CD4-positive, CD25-positive, alpha-beta regulatory T cell (primary cell): ENCODE results near the gene GABBR2. TPM values are rescaled to one million over a fixed set of nuclear protein-coding genes. Genes with fewer than 3 reads are reported as not detected.

ENCODE experiments used
- ATAC-seq, 2 donors: fragments of 150-1000 bp; cut with Tn5 transposase; one replicate each; pipeline ENCODE4 v1.10.0; 2021; ENCODE audit warnings: low read depth in 2 of 2, moderate number of reproducible peaks in 2 of 2, moderate library complexity in 1 of 2
- DNase-seq, 3 donors: peaks; one replicate each; pipeline versions ENCODE4 v3.0.0 to v3.0.0-alpha.2; 2012 to 2022; ENCODE audit warnings: mixed read lengths in 1 of 3
- H3K27ac ChIP-seq: one replicate; pipeline ENCODE4 v1.7.0; 2013; ENCODE audit warnings: mild to moderate bottlenecking, low read length; ENCODE audit not compliant: insufficient read depth, poor library complexity, severe bottlenecking
- H3K27me3 ChIP-seq: one replicate; pipeline ENCODE4 v1.7.0; 2013; ENCODE audit warnings: low read length; ENCODE audit not compliant: control insufficient read depth, insufficient read depth
- H3K36me3 ChIP-seq: one replicate; pipeline ENCODE4 v1.7.0; 2013; ENCODE audit warnings: mild to moderate bottlenecking, low read length, moderate library complexity; ENCODE audit not compliant: control insufficient read depth, insufficient read depth
- H3K4me1 ChIP-seq: 2 replicates; pipeline ENCODE4 v1.7.0; 2013; ENCODE audit warnings: mild to moderate bottlenecking, low read length; ENCODE audit not compliant: insufficient read depth, control insufficient read depth, poor library complexity, severe bottlenecking
- H3K4me3 ChIP-seq: one replicate; pipeline ENCODE4 v1.7.0; 2013; ENCODE audit warnings: low read depth, mild to moderate bottlenecking, low read length, moderate library complexity
- H3K9me3 ChIP-seq, 2 experiments: 1 replicate in 1 of 2; 2 replicates in 1 of 2; pipeline ENCODE4 v1.7.0; 2013; ENCODE audit warnings: low read length in 2 of 2, mild to moderate bottlenecking in 1 of 2, moderate library complexity in 1 of 2; ENCODE audit not compliant: control insufficient read depth in 2 of 2
- H3K27ac Mint-ChIP-seq, 3 donors: one replicate each; pipeline ENCODE4 v1.8.0; 2020 to 2022; ENCODE audit warnings: mild to moderate bottlenecking in 3 of 3, mixed read lengths in 3 of 3, moderate library complexity in 2 of 3
- H3K27me3 Mint-ChIP-seq: one replicate; pipeline ENCODE4 v1.8.0; 2022; ENCODE audit warnings: mild to moderate bottlenecking, mixed read lengths
- H3K36me3 Mint-ChIP-seq: one replicate; pipeline ENCODE4 v1.8.0; 2020; ENCODE audit warnings: mixed read lengths
- H3K4me1 Mint-ChIP-seq, 4 donors: one replicate each; pipeline ENCODE4 v1.8.0; 2020 to 2022; ENCODE audit warnings: mixed read lengths in 4 of 4, mild to moderate bottlenecking in 1 of 4
- H3K4me3 Mint-ChIP-seq, 4 donors: one replicate each; pipeline ENCODE4 v1.8.0; 2020 to 2022; ENCODE audit warnings: mild to moderate bottlenecking in 4 of 4, mixed read lengths in 4 of 4, moderate library complexity in 3 of 4
- H3K9me3 Mint-ChIP-seq, 7 donors: one replicate each; pipeline ENCODE4 v1.8.0; 2020 to 2022; ENCODE audit warnings: mixed read lengths in 7 of 7, mild to moderate bottlenecking in 3 of 7, moderate library complexity in 2 of 7
- polyA plus RNA-seq, 4 donors: library from polyadenylated mRNA; unstranded; fragments of 300-500 nt; fragmentation: Illumina TruSeq; gene quantifications; one replicate each; pipeline ENCODE4 v1.2.3, GENCODE V29; 2021
- total RNA-seq: library from RNA; stranded (reverse); gene quantifications from one replicate; pipeline ENCODE4 v1.2.3, GENCODE V29; 2022

Gene GABBR2
- total and polyA plus RNA-seq, 5 donors from 2014 or later, result not detected

DNA sequence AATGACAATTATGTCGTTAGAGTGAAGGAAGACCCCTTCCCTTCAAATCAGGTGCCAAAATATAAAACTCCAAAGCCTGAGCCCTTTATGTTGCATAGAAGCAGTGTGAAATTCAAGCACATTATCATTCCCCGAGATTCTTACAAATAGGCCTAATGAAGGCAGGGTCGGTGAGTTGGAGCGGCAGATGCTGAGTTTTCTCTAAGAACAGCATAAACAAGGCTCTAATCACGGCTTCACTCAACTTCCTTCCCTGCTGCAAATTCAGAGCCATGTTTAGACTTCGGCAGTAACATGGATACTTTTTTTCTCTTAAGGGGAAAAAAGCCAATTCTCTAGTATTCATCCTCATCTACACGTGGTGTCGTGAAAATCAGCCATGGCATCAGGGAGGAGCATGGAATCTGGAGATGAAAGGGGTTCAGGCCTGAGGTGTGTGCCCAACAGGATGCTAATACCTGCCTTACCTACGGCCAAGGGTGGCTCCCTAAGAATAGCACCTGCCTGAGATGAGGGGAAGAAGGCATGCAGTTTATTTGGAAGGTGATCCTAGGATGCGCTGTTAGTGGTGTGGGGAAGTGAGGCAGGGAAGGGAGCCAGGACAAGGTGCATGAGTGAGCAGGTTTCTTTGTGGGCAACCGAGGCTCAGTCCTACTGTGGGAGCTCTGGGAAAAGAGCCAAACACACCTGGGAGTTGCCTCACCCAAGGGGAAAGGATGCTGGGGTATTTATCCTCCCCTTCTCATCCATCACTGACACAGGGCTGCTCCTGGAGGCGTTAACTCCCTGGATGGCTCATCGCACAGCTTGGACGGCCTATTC lies 306.5 kb downstream of the GABBR2 start:
- Mint-ChIP-seq H3K27me3 (no peaks in the 10 kb centered on the region), H3K9me3 (peaks cover 0 to 3% (median 0%) of the 10 kb centered on the region in 7 donors), H3K36me3 (no peaks in the 10 kb centered on the region), H3K4me3 (no peak overlapping the region), H3K4me1 (no peaks in the 10 kb centered on the region), H3K27ac (no peak overlapping the region)
- no peak for ATAC-seq
- no peaks in the 10 kb centered on the region for H3K9me3 ChIP-seq
- H3K4me1 ChIP-seq, result no peaks in the 10 kb centered on the region
- no peak overlapping the region for H3K27ac ChIP-seq
- H3K27me3 ChIP-seq, result peaks cover 2% of the 10 kb centered on the region
- H3K4me3 ChIP-seq, result no peak overlapping the region
- DNase-seq, result no peak
- no peaks in the 10 kb centered on the region for H3K36me3 ChIP-seq

DNA sequence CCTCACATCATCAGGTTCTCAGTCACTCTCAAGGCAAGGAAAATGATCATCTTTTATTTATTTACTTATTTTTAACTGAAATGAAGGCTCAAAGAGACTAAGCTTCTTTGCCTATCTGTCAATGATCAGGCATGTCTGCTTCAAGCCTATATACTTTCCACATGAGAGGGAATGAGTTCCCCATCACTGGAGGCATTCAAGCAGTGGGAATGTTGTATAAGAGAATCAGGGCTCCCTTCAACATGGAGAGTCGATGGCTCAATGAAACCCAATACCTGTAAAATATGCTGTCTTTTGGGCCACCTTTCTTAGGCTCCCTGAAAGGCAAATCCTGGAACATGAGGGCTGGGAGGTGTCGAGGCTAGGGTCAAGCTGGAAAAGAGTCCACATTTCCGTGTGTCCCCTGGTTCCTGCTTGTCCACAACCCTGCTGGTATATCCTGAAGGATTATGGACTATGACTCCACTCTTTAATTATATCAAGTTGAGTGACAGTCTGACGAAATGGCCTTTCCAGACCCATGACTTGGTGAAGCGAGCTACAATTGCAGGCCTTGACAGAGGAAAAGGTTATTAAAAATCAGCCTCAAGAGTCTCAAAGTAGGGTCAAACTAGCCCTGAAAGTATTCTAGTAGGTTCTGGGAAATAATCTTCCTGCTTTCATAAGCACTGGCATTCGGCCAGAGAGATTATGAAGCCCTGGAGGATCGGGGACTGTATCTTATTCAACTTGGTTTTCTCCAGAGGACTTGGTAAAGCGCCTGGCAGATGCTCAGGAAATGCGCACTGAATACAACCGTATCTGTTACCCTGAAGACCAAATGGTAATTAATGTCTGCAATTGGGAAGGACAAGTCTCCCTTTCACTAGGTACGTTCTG lies 307.4 kb downstream of the GABBR2 start:
- Mint-ChIP-seq H3K36me3 (no peaks in the 10 kb centered on the region), H3K4me1 (no peaks in the 10 kb centered on the region), H3K27me3 (no peaks in the 10 kb centered on the region), H3K9me3 (peaks cover 0 to 3% (median 0%) of the 10 kb centered on the region in 7 donors), H3K27ac (no peak overlapping the region), H3K4me3 (no peak overlapping the region)
- H3K9me3 ChIP-seq, result no peaks in the 10 kb centered on the region
- ATAC-seq (no peak), DNase-seq (no peak)
- H3K27ac ChIP-seq, result no peak overlapping the region
- H3K4me3 ChIP-seq, result no peak overlapping the region
- no peaks in the 10 kb centered on the region for H3K36me3 ChIP-seq
- peaks cover 2% of the 10 kb centered on the region for H3K27me3 ChIP-seq
- H3K4me1 ChIP-seq, result no peaks in the 10 kb centered on the region

DNA sequence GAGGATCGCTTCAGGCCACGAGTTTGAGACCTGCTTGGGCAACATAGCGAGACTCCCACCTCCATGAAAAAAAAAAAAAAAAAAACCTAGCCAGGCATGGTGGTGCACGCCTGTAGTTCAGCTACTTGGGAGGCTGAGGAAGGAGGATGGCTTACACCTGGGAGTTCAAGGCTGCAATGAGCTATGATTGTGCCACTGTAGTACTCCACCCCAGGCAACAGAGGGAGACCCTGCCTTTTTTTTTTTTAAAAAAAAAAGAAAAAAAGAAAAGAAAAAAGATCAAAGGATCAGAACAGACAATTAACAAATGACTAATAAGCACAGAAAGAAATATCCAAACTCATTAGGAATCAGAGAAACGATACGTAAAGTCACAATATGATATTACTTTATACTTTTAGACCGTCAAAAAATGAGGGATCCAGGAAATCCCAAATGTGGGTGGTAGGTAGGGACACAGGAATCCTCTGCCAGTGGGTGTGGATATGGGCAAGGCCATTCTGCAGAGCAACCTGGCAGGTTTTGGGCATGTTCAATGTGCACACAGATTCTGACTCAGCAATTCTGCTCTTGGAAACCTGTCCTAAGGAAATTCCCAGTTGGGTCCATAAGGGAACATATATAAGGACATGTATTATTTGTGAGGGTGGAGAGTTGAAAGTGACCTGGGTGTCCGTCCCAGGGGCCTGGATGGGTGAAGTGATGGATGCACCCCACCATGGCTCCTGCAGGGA lies 308.6 kb downstream of the GABBR2 start:
- Mint-ChIP-seq H3K4me1 (no peaks in the 10 kb centered on the region), H3K27me3 (peaks cover 6% of the 10 kb centered on the region), H3K4me3 (no peak overlapping the region), H3K36me3 (no peaks in the 10 kb centered on the region), H3K9me3 (peaks cover 0 to 3% (median 0%) of the 10 kb centered on the region in 7 donors), H3K27ac (no peak overlapping the region)
- Histone ChIP-seq H3K27ac (no peak overlapping the region), H3K4me3 (no peak overlapping the region), H3K9me3 (no peaks in the 10 kb centered on the region), H3K36me3 (no peaks in the 10 kb centered on the region), H3K27me3 (peaks cover 2% of the 10 kb centered on the region), H3K4me1 (no peaks in the 10 kb centered on the region)
- no peak for DNase-seq
- ATAC-seq, result no peak

DNA sequence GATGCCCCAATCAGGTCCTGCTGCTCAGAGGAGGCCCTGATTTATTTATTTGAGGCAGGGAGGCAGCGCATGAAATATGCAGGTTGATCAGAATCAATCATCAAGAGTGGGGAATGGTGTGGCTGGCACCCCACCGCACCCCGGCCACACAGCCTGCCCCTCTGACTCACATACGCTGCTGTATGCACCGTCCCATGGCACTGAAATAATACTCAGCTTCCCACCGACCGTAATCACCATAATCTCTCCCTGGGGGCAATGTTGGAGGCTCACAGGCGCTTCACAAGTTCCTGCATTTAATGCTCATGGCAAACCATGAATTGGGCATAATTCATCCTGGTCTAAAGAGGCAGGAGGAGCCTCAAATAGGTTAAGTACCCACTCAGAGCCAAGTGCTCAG lies 312.1 kb downstream of the GABBR2 start:
- Histone ChIP-seq H3K27me3 (no peaks in the 10 kb centered on the region), H3K4me3 (no peak overlapping the region), H3K27ac (no peak overlapping the region), H3K9me3 (no peaks in the 10 kb centered on the region), H3K36me3 (no peaks in the 10 kb centered on the region), H3K4me1 (peaks cover 8% of the 10 kb centered on the region)
- no peak for ATAC-seq
- Mint-ChIP-seq H3K4me3 (no peak overlapping the region), H3K9me3 (peaks cover 0 to 10% (median 2%) of the 10 kb centered on the region in 7 donors), H3K36me3 (peaks cover 5% of the 10 kb centered on the region), H3K27ac (no peak overlapping the region), H3K27me3 (peaks cover 7% of the 10 kb centered on the region), H3K4me1 (peaks cover 0 to 13% (median 3%) of the 10 kb centered on the region in 4 donors)
- no peak for DNase-seq

DNA sequence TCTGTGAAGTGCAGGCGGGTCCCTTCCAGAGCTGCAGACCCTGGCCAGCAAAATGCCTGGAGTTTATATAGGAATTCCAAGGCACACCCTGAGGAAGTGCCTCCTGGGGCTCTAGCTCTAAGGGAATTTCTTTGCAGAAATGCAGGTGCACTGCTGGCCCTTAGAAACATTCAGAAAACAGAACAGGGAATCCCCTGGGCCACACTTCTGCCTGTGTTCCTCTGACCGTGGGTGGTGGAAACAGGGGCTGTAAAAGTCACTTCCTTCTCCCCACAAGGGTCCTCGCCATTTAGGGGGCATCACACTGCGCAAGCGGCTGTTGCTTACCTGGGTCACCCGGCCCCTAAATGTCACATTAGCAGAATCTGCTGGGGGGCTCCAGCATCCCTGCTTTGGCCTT lies 312.5 kb downstream of the GABBR2 start:
- no peaks in the 10 kb centered on the region for H3K36me3 ChIP-seq
- H3K4me3 ChIP-seq, result no peak overlapping the region
- DNase-seq (no peak), ATAC-seq (no peak)
- peaks cover 0 to 11% (median 2%) of the 10 kb centered on the region in 7 donors for H3K9me3 Mint-ChIP-seq
- no peak overlapping the region for H3K27ac Mint-ChIP-seq
- H3K9me3 ChIP-seq, result no peaks in the 10 kb centered on the region
- no peak overlapping the region for H3K27ac ChIP-seq
- peaks cover 7% of the 10 kb centered on the region for H3K27me3 Mint-ChIP-seq
- H3K4me1 ChIP-seq, result peaks cover 10% of the 10 kb centered on the region
- H3K4me3 Mint-ChIP-seq, result no peak overlapping the region
- H3K36me3 Mint-ChIP-seq, result peaks cover 5% of the 10 kb centered on the region
- no peaks in the 10 kb centered on the region for H3K27me3 ChIP-seq
- H3K4me1 Mint-ChIP-seq, result peaks cover 0 to 17% (median 7%) of the 10 kb centered on the region in 4 donors

DNA sequence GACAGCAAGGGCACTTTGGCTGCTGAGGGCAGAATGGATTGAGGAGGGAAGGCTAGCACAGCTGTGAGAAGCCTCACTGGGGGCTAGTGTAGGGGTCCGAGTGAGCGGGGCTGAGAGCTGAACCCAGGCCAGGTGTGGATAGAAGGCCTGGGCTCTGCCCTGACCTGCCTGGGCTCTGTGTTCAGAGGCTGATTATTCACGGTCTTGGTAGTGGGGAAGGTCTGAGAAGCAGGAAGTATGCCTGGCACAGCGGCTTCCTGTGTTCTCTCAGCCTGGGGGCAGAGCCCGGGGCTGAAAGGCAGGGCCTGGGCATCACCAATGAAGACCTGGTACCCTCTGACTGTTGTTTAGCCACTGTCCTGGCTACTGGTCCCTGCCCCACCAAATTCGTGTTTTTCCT lies 316.9 kb downstream of the GABBR2 start:
- no peaks in the 10 kb centered on the region for H3K9me3 ChIP-seq
- no peaks in the 10 kb centered on the region for H3K27me3 ChIP-seq
- Mint-ChIP-seq H3K36me3 (peaks cover 5% of the 10 kb centered on the region), H3K27me3 (peaks cover 7% of the 10 kb centered on the region), H3K4me1 (peaks cover 0 to 23% (median 10%) of the 10 kb centered on the region in 4 donors), H3K9me3 (peaks cover 0 to 10% (median 2%) of the 10 kb centered on the region in 7 donors), H3K4me3 (peak overlapping the region in 2 of 4 donors; percentile 21 to 36), H3K27ac (peak overlapping the region; percentile 92 to 95 (median 93))
- ATAC-seq, result peak; percentile 73 to 81
- DNase-seq, result peak in 2 of 3 donors; percentile 32 to 51
- H3K27ac ChIP-seq, result no peak overlapping the region
- no peak overlapping the region for H3K4me3 ChIP-seq
- no peaks in the 10 kb centered on the region for H3K36me3 ChIP-seq
- H3K4me1 ChIP-seq, result peaks cover 10% of the 10 kb centered on the region

DNA sequence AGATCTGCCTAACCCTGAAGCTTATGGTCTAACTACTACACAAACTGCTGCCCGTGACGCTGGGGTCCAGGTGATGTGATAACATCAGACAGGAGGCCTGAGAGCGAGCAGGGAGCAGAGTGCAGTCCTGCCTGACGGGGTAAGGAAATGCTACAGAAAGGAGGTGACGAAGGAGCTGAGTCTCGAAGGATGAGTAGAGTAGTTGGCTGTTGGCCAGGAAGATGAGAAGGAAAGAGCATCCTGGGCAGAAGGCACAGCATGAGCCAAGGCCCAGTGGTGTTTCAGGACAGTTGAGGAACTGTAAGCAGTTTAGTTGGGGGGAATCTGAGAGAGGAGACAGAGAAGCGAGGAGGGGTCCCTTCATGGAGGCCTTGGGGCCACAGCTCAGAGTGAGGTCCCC lies 317.3 kb downstream of the GABBR2 start:
- no peak overlapping the region for H3K27ac ChIP-seq
- H3K9me3 Mint-ChIP-seq, result peaks cover 0 to 10% (median 2%) of the 10 kb centered on the region in 7 donors
- H3K27ac Mint-ChIP-seq, result peak overlapping the region; percentile 92 to 95 (median 93)
- peaks cover 7% of the 10 kb centered on the region for H3K27me3 Mint-ChIP-seq
- peaks cover 10% of the 10 kb centered on the region for H3K4me1 ChIP-seq
- H3K9me3 ChIP-seq, result no peaks in the 10 kb centered on the region
- H3K36me3 Mint-ChIP-seq, result peaks cover 5% of the 10 kb centered on the region
- no peaks in the 10 kb centered on the region for H3K27me3 ChIP-seq
- H3K36me3 ChIP-seq, result no peaks in the 10 kb centered on the region
- no peak for ATAC-seq
- DNase-seq, result no peak
- peak overlapping the region in 1 of 4 donors; percentile 47 for H3K4me3 Mint-ChIP-seq
- peaks cover 0 to 23% (median 10%) of the 10 kb centered on the region in 4 donors for H3K4me1 Mint-ChIP-seq
- no peak overlapping the region for H3K4me3 ChIP-seq
